RCC 7860 (cell line): ENCODE data around the gene MAP3K5.

Source experiments
- DNase-seq: peaks from one replicate; pipeline ENCODE4 v3.0.0-alpha.2; 2015; ENCODE audit warnings: low spot score
- FAIRE-seq: peaks from 2 replicates; lab custom pipeline; 2012; peaks lifted over from hg19 to GRCh38; lab: Jason Lieb, UNC

The MAP3K5 gene

GRCh38 chr6:136654086-136654485 is 138.2 kb downstream of the MAP3K5 start:
- FAIRE-seq, result no peak
- no peak for DNase-seq

- DNase-seq, result no peak
- no peak for FAIRE-seq
Observed at GRCh38 chr6:136652656-136653055, 139.6 kb downstream of the MAP3K5 start.

GRCh38 chr6:136651982-136652381 is 140.3 kb downstream of the MAP3K5 start:
- no peak for DNase-seq
- no peak for FAIRE-seq

GRCh38 chr6:136647363-136647852 is 144.9 kb downstream of the MAP3K5 start:
- FAIRE-seq (no peak), DNase-seq (peak; percentile 29)

GRCh38 chr6:136646377-136646776 is 145.9 kb downstream of the MAP3K5 start:
- DNase-seq, result no peak
- FAIRE-seq, result no peak

- FAIRE-seq (no peak), DNase-seq (no peak)
Observed at GRCh38 chr6:136644597-136644952, 147.7 kb downstream of the MAP3K5 start.

GRCh38 chr6:136643850-136644596 is 148.3 kb downstream of the MAP3K5 start:
- FAIRE-seq (no peak), DNase-seq (peak; percentile 34)

- DNase-seq (no peak), FAIRE-seq (no peak)
Observed at GRCh38 chr6:136641873-136642465, 150.3 kb downstream of the MAP3K5 start.

GRCh38 chr6:136641166-136641565 is 151.1 kb downstream of the MAP3K5 start:
- FAIRE-seq, result no peak
- no peak for DNase-seq

- no peak for FAIRE-seq
- no peak for DNase-seq
Observed at GRCh38 chr6:136640132-136640915, 152.0 kb downstream of the MAP3K5 start.

- no peak for DNase-seq
- FAIRE-seq, result no peak
Observed at GRCh38 chr6:136639702-136640101, 152.6 kb downstream of the MAP3K5 start.

- no peak for FAIRE-seq
Observed at GRCh38 chr6:136635615-136636014, 156.7 kb downstream of the MAP3K5 start.

GRCh38 chr6:136633355-136633754 is 158.9 kb downstream of the MAP3K5 start:
- DNase-seq, result no peak
- FAIRE-seq, result no peak

More at GRCh38 chr6:136635615-136636014, 156.7 kb downstream of the MAP3K5 start:
- no peak for DNase-seq

- FAIRE-seq (no peak), DNase-seq (peak; percentile 34)
Observed at GRCh38 chr6:136628996-136629395, 163.3 kb downstream of the MAP3K5 start.

GRCh38 chr6:136627191-136627590 is 165.1 kb downstream of the MAP3K5 start:
- DNase-seq (no peak), FAIRE-seq (no peak)

GRCh38 chr6:136625293-136625692 is 167.0 kb downstream of the MAP3K5 start:
- FAIRE-seq (no peak), DNase-seq (no peak)

- FAIRE-seq (no peak), DNase-seq (no peak)
Observed at GRCh38 chr6:136624347-136624746, 167.9 kb downstream of the MAP3K5 start.

GRCh38 chr6:136618086-136618485 is 174.2 kb downstream of the MAP3K5 start:
- FAIRE-seq, result no peak
- no peak for DNase-seq

- no peak for DNase-seq
- FAIRE-seq, result no peak
Observed at GRCh38 chr6:136616527-136616926, 175.8 kb downstream of the MAP3K5 start.

- FAIRE-seq, result no peak
- no peak for DNase-seq
Observed at GRCh38 chr6:136614994-136615393, 177.3 kb downstream of the MAP3K5 start.

GRCh38 chr6:136614350-136614749 is 177.9 kb downstream of the MAP3K5 start:
- DNase-seq, result no peak
- no peak for FAIRE-seq

GRCh38 chr6:136613477-136613876 is 178.8 kb downstream of the MAP3K5 start:
- FAIRE-seq (peak; percentile 89), DNase-seq (peak; percentile 61)
